ENCODE results near the gene FAM162B.

DNA sequence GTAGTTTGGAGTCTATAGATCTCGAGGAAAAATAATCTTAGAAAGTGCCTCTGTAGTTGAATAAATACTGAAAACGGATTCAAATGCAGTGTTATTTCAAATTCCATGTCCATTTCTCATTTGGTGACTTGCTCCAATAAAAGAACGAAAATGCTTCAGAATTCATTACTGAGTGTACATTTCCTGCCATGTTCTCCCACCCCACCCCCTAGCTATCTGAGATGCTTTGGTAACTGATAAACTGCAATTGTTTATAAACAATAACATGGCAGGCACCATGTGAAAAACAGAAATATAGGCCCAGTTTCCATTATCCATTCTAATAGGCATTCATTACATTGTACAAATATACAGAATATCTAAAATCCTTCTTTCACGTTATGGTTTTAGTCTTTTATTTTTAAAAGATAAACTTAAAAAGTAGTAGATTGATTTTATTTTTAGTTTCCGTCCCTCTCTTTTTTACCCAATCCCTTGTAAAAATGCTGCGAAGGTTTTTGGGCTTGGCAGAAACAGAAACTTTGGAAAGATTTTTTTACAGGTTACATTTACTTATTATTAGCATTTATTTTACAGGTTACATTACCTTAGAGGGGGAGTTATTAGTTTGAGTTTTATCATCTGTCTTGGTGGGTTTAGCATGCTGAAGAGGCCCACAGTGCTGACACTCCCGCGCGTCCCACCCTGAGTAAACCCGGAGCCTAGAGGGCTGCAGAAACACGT is 1.5 kb downstream of the FAM162B start:
- TF ChIP-seq, protein P1, sequence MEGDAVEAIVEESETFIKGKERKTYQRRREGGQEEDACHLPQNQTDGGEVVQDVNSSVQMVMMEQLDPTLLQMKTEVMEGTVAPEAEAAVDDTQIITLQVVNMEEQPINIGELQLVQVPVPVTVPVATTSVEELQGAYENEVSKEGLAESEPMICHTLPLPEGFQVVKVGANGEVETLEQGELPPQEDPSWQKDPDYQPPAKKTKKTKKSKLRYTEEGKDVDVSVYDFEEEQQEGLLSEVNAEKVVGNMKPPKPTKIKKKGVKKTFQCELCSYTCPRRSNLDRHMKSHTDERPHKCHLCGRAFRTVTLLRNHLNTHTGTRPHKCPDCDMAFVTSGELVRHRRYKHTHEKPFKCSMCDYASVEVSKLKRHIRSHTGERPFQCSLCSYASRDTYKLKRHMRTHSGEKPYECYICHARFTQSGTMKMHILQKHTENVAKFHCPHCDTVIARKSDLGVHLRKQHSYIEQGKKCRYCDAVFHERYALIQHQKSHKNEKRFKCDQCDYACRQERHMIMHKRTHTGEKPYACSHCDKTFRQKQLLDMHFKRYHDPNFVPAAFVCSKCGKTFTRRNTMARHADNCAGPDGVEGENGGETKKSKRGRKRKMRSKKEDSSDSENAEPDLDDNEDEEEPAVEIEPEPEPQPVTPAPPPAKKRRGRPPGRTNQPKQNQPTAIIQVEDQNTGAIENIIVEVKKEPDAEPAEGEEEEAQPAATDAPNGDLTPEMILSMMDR (IDR thresholded peaks at IDR 0.05) = no peak
- no peak for TF ChIP-seq POLR2AphosphoS5 (IDR thresholded peaks at IDR 0.05)
- no peak for TF ChIP-seq POLR2A (IDR thresholded peaks at IDR 0.05)
